C4-2B (cell line): ENCODE measurements around the gene SEC22A.

ENCODE experiments used
- ZFX ChIP-seq: fragments of 450-650 bp; IDR thresholded peaks from 2 replicates; pipeline ENCODE4 v1.6.1; 2017
- TF ChIP-seq, protein P1 (sequence below): fragments of 450-650 bp; conservative IDR thresholded peaks from 2 replicates; pipeline ENCODE4 v1.5.1; 2017; ENCODE audit warnings: mild to moderate bottlenecking

DNA sequence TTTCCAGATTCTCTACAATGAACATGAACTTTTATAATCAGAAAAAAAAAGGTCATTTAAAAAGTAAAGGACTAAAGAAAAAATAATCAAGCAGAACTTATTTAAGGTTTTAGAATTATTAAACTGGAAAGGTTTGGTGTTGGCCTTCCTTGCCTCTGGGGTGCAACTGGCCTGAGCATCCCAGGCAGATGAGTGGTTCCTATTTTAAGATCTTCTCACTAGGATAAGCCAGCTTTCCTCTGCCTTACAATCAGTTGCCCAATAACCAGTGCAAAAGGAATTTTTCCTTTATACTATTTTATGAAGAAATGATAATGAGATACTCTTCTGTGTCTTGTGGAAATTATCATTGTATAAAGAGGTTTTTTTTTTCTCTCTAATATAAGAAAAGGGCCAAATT lies 56.6 kb downstream of the SEC22A start:
- TF ChIP-seq, protein P1, sequence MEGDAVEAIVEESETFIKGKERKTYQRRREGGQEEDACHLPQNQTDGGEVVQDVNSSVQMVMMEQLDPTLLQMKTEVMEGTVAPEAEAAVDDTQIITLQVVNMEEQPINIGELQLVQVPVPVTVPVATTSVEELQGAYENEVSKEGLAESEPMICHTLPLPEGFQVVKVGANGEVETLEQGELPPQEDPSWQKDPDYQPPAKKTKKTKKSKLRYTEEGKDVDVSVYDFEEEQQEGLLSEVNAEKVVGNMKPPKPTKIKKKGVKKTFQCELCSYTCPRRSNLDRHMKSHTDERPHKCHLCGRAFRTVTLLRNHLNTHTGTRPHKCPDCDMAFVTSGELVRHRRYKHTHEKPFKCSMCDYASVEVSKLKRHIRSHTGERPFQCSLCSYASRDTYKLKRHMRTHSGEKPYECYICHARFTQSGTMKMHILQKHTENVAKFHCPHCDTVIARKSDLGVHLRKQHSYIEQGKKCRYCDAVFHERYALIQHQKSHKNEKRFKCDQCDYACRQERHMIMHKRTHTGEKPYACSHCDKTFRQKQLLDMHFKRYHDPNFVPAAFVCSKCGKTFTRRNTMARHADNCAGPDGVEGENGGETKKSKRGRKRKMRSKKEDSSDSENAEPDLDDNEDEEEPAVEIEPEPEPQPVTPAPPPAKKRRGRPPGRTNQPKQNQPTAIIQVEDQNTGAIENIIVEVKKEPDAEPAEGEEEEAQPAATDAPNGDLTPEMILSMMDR: no peak
- TF ChIP-seq ZFX: no peak
